ENCODE results near the gene WLS.

Gene WLS

GRCh38 chr1:68254667-68255226, 22.4 kb upstream of the WLS start:
- TF ChIP-seq OSR1 (CRISPR knock-in tag; IDR thresholded peaks at IDR 0.05): no peak
- no peak for TF ChIP-seq ARNTL (CRISPR knock-in tag; IDR thresholded peaks at IDR 0.05; ENCODE audit: borderline replicate concordance, low read depth)
- TF ChIP-seq SNAI2 (CRISPR knock-in tag; IDR thresholded peaks at IDR 0.05): no peak
- ATAC-seq: no peak

GRCh38 chr1:68237040-68237439, 4.7 kb upstream of the WLS start:
- ATAC-seq: no peak
- no peak for TF ChIP-seq OSR1 (CRISPR knock-in tag; IDR thresholded peaks at IDR 0.05)
- TF ChIP-seq TCF4 (CRISPR knock-in tag; IDR thresholded peaks at IDR 0.05; ENCODE audit: borderline replicate concordance): no peak
- no peak for TF ChIP-seq POU6F1 (CRISPR knock-in tag; IDR thresholded peaks at IDR 0.05; ENCODE audit: borderline replicate concordance, low read depth)
- TF ChIP-seq ESRRG (CRISPR knock-in tag; IDR thresholded peaks at IDR 0.05): no peak
- no peak for TF ChIP-seq ZNF70 (CRISPR knock-in tag; IDR thresholded peaks at IDR 0.05)
- TF ChIP-seq CREB5 (CRISPR knock-in tag; IDR thresholded peaks at IDR 0.05; ENCODE audit: low read depth): no peak
- no peak for TF ChIP-seq ZFP30 (CRISPR knock-in tag; IDR thresholded peaks at IDR 0.05)
- TF ChIP-seq ZNF565 (CRISPR knock-in tag; conservative IDR thresholded peaks at IDR 0.05; ENCODE audit: low read depth): no peak
- TF ChIP-seq PPARA (CRISPR knock-in tag; IDR thresholded peaks at IDR 0.05; ENCODE audit: borderline replicate concordance): no peak
- no peak for TF ChIP-seq CSRNP3 (CRISPR knock-in tag; IDR thresholded peaks at IDR 0.05)
- TF ChIP-seq RARB (CRISPR knock-in tag; IDR thresholded peaks at IDR 0.05): no peak
- TF ChIP-seq PATZ1 (CRISPR knock-in tag; IDR thresholded peaks at IDR 0.05; ENCODE audit: borderline replicate concordance): no peak
- no peak for TF ChIP-seq SNAI2 (CRISPR knock-in tag; IDR thresholded peaks at IDR 0.05)
- TF ChIP-seq GLIS3 (CRISPR knock-in tag; IDR thresholded peaks at IDR 0.05): no peak
- no peak for TF ChIP-seq ZFP3 (CRISPR knock-in tag; IDR thresholded peaks at IDR 0.05)
- no peak for TF ChIP-seq ZC3H10 (CRISPR knock-in tag; IDR thresholded peaks at IDR 0.05)
- TF ChIP-seq CSDC2 (CRISPR knock-in tag; IDR thresholded peaks at IDR 0.05): no peak
- TF ChIP-seq BACH2 (CRISPR knock-in tag; IDR thresholded peaks at IDR 0.05; ENCODE audit: borderline replicate concordance): no peak
- no peak for TF ChIP-seq TSHZ2 (CRISPR knock-in tag; IDR thresholded peaks at IDR 0.05)
- TF ChIP-seq ISL1 (CRISPR knock-in tag; IDR thresholded peaks at IDR 0.05): no peak

- no peak for ATAC-seq
- TF ChIP-seq CREB5 (CRISPR knock-in tag; IDR thresholded peaks at IDR 0.05; ENCODE audit: low read depth) (no peak), OSR1 (CRISPR knock-in tag; IDR thresholded peaks at IDR 0.05) (no peak), SNAI2 (CRISPR knock-in tag; IDR thresholded peaks at IDR 0.05) (no peak), TOX (CRISPR knock-in tag; IDR thresholded peaks at IDR 0.05; ENCODE audit: borderline replicate concordance) (no peak), ZNF8 (CRISPR knock-in tag; IDR thresholded peaks at IDR 0.05) (no peak), ESRRG (CRISPR knock-in tag; IDR thresholded peaks at IDR 0.05) (no peak), TSHZ2 (CRISPR knock-in tag; IDR thresholded peaks at IDR 0.05) (no peak), PPARA (CRISPR knock-in tag; IDR thresholded peaks at IDR 0.05; ENCODE audit: borderline replicate concordance) (no peak), ZFP3 (CRISPR knock-in tag; IDR thresholded peaks at IDR 0.05) (no peak), BACH2 (CRISPR knock-in tag; IDR thresholded peaks at IDR 0.05; ENCODE audit: borderline replicate concordance) (no peak), CSRNP3 (CRISPR knock-in tag; IDR thresholded peaks at IDR 0.05) (no peak)
These were observed 1.8 kb upstream of the WLS start for GRCh38 chr1:68234094-68234493.
